ENCODE measurements around the gene GMIP.

GRCh38 chr19:19631346-19631745 is 12.1 kb downstream of the GMIP start:
- TF ChIP-seq CTCF (IDR thresholded peaks at IDR 0.05; ENCODE audit: low read depth, low read length, poor library complexity, severe bottlenecking) (no peak), EZH2phosphoT487 (IDR thresholded peaks at IDR 0.05; ENCODE audit: borderline replicate concordance, low read length) (no peak)
